22Rv1 (cell line): ENCODE results near the gene ATP12A.

Experiments used
- H3K27ac ChIP-seq: fragments of 450-650 bp; 2 replicates; pipeline ENCODE4 v1.5.1; 2017
- ZFX ChIP-seq: fragments of 450-650 bp; IDR thresholded peaks from 2 replicates; pipeline ENCODE4 v1.6.1; 2017; ENCODE audit warnings: antibody characterized with exemption, borderline replicate concordance
- TF ChIP-seq, protein P1 (sequence below): fragments of 450-650 bp; IDR thresholded peaks from 2 replicates; pipeline ENCODE4 v1.5.1; 2017; ENCODE audit warnings: mild to moderate bottlenecking

Gene ATP12A

DNA sequence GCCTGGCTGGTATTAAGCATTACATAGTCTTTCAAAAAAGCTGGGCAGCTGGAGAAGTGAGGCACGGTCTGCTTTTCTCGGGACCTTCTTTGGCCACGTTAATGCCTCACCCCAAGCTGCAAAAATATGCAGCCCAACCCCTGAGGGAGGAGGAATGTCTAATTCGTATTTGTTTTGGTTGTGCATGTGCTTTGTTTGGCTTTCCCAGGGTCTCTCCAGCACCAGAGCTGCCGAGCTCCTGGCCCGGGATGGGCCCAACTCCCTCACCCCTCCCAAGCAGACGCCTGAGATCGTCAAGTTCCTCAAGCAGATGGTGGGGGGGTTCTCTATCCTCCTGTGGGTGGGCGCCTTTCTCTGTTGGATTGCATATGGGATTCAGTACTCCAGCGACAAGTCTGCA, 7.9 kb downstream of the ATP12A start:
- no peak overlapping the region for H3K27ac ChIP-seq
- TF ChIP-seq, protein P1, sequence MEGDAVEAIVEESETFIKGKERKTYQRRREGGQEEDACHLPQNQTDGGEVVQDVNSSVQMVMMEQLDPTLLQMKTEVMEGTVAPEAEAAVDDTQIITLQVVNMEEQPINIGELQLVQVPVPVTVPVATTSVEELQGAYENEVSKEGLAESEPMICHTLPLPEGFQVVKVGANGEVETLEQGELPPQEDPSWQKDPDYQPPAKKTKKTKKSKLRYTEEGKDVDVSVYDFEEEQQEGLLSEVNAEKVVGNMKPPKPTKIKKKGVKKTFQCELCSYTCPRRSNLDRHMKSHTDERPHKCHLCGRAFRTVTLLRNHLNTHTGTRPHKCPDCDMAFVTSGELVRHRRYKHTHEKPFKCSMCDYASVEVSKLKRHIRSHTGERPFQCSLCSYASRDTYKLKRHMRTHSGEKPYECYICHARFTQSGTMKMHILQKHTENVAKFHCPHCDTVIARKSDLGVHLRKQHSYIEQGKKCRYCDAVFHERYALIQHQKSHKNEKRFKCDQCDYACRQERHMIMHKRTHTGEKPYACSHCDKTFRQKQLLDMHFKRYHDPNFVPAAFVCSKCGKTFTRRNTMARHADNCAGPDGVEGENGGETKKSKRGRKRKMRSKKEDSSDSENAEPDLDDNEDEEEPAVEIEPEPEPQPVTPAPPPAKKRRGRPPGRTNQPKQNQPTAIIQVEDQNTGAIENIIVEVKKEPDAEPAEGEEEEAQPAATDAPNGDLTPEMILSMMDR = no peak
- no peak for TF ChIP-seq ZFX

DNA sequence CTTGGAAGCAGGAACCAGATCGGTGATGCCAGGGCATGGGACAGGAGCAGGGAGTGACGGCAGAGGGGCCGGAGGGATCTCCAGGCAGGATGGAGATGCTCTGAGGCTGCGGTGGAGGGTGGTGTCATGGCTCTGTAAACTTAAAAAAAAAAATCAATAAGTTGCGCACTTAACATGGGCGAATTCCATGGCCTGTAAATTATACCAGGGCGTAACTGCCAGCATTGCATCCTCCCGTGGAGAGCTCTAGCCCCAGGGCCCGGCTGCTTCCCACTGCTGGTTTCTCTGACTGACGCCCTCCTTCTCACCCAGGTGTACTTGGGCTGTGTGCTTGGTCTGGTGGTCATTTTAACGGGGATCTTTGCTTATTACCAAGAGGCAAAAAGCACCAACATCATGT, 8.7 kb downstream of the ATP12A start:
- no peak overlapping the region for H3K27ac ChIP-seq
- TF ChIP-seq, protein P1 = no peak
- no peak for TF ChIP-seq ZFX

GRCh38 chr13:24691381-24691780, 11.2 kb downstream of the ATP12A start:
- H3K27ac ChIP-seq = no peak overlapping the region
- TF ChIP-seq ZFX = no peak
- TF ChIP-seq, protein P1 = no peak

DNA sequence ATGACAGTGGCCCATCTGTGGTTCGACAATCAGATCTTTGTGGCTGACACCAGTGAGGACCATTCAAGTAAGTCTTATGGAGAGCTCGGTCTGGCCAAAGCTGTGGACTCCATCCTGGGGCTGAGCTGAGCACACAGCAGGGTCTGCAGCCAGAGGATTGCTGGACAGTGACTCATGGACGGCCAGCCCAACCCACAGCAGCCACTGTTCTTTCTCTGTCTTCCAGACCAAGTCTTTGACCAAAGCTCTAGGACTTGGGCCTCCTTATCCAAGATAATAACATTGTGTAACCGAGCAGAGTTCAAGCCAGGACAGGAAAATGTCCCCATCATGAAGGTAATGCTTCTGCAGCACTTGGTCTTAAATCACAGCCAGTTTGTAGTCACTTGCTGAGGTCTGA, 12.4 kb downstream of the ATP12A start:
- TF ChIP-seq, protein P1 = no peak
- TF ChIP-seq ZFX = no peak
- no peak overlapping the region for H3K27ac ChIP-seq

DNA sequence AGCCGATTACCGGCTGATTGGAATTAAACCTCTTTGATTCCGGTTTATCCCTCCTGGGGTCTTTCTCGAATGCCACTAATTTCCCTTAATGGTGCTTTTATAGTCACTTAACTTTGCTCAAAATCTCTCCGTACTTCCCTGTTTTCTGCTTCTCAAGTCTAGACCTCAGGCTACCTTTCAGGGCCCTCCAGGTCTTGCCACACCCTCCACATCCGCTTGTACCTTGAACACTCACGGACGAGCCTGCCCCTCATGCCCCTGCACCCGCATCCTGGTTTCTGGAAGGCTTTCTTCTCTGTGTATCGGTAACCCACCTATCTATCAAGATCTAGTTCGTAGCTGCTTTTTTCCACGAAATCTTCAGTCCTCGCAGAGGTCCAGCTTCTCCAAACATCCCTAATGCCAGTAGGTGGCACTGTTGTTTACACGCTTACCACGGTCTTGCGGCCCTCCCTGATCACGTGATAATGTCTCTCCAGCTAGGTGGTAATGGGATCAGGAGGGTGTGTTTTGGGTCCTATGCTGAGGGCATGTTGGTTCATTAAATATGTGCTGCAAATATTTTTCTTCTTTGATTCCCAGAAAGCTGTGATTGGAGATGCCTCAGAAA, 13.8 kb downstream of the ATP12A start:
- no peak for TF ChIP-seq ZFX
- TF ChIP-seq, protein P1 = peak; percentile 87
- H3K27ac ChIP-seq = no peak overlapping the region

- TF ChIP-seq, protein P1 = no peak
- TF ChIP-seq ZFX = no peak
- H3K27ac ChIP-seq = no peak overlapping the region
Measured at GRCh38 chr13:24694907-24695306, 14.7 kb downstream of the ATP12A start.

DNA sequence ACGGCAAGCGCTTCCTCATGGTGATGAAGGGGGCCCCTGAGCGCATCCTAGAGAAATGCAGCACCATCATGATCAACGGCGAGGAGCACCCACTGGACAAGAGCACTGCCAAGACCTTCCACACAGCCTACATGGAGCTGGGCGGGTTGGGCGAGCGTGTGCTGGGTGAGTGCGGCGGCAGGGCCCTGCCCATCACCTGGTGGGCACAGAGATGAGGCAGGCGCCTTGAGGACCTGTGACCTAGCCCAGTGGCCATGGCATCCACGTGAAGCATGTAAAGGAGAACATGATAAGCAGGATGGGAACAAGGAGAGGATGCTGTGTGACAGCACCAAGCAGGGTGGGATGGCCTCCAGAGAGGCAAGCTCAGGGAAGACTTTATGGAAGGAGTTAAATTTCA, 18.5 kb downstream of the ATP12A start:
- no peak overlapping the region for H3K27ac ChIP-seq
- TF ChIP-seq, protein P1 = no peak
- TF ChIP-seq ZFX = no peak
